Endothelial cell of umbilical vein (primary cell): ENCODE results near the gene ZNRF1. TPM values are rescaled to one million over a fixed set of nuclear protein-coding genes. Genes with fewer than 3 reads are reported as not detected.

ENCODE experiments used
- BruUV-seq: library from RNA; stranded (reverse); fragments of 400-500 nt; replicated peaks from 2 replicates; lab custom pipeline; 2021; lab: Mats Ljungman, UMichigan
- CTCF ChIA-PET: fragments of 300-600, 350-600 bp; sonication (Branson Sonifier 250); formaldehyde crosslinking; loops from one replicate; lab custom pipeline; 2021; ENCODE audit warnings: antibody characterized with exemption, inconsistent platforms; lab: Charles Lee
- POLR2A ChIA-PET: fragments of 300-600, 350-600 bp; sonication (Branson Sonifier 250); formaldehyde crosslinking; loops from one replicate; lab custom pipeline; 2021; ENCODE audit warnings: antibody characterized with exemption, inconsistent platforms; lab: Charles Lee
- DNase-seq: peaks from one replicate; pipeline ENCODE4 v3.0.0-alpha.2; 2011; ENCODE audit warnings: low read depth, low spot score
- FAIRE-seq: peaks from 2 replicates; lab custom pipeline; 2011; peaks lifted over from hg19 to GRCh38; lab: Jason Lieb, UNC
- H2AFZ ChIP-seq: 2 replicates; pipeline ENCODE4 v1.6.0; 2012; ENCODE audit warnings: low read depth, low read length, control low read depth, inconsistent platforms
- H3K27ac ChIP-seq: 2 replicates; pipeline ENCODE4 v1.5.1; 2011; ENCODE audit warnings: low read depth, mild to moderate bottlenecking, control low read depth, low read length, moderate library complexity; ENCODE audit not compliant: insufficient read depth
- H3K27me3 ChIP-seq, 2 experiments: 2 replicates each; pipeline versions ENCODE4 v1.6.0 to v1.6.1; 2011; ENCODE audit warnings: low read length in 2 of 2, mixed read lengths in 1 of 2; ENCODE audit not compliant: control insufficient read depth in 2 of 2, insufficient read depth in 2 of 2
- H3K36me3 ChIP-seq, 2 experiments: 2 replicates in 1 of 2; 3 replicates in 1 of 2; pipeline ENCODE4 v1.5.1; 2011; ENCODE audit warnings: low read length in 2 of 2, mild to moderate bottlenecking in 1 of 2, moderate library complexity in 1 of 2; ENCODE audit not compliant: control insufficient read depth in 2 of 2, insufficient read depth in 2 of 2; ENCODE audit errors: extremely low read depth in 1 of 2
- H3K4me1 ChIP-seq: 3 replicates; pipeline ENCODE4 v1.5.1; 2011; ENCODE audit warnings: mild to moderate bottlenecking, low read length; ENCODE audit not compliant: control insufficient read depth, insufficient read depth; ENCODE audit errors: extremely low read depth
- H3K4me2 ChIP-seq: 2 replicates; pipeline ENCODE4 v1.6.1; 2011; ENCODE audit warnings: low read length, control low read depth, mixed read lengths; ENCODE audit not compliant: insufficient read depth
- H3K4me3 ChIP-seq, 3 experiments: fragments of 200-600 bp in 1 of 3; sonication (generic), shearing (Covaris generic) in 1 of 3; replicated peaks in 1 of 3; 2 replicates each; pipeline ENCODE4 v1.5.1; 2011 to 2016; ENCODE audit warnings: control low read depth in 3 of 3, low read length in 3 of 3, mild to moderate bottlenecking in 2 of 3, inconsistent platforms in 1 of 3, low read depth in 1 of 3, moderate library complexity in 1 of 3; ENCODE audit not compliant: insufficient read depth in 1 of 3
- H3K79me2 ChIP-seq: 2 replicates; pipeline ENCODE4 v1.6.0; 2012; ENCODE audit warnings: low read length, inconsistent platforms; ENCODE audit not compliant: control insufficient read depth, insufficient read depth
- H3K9ac ChIP-seq: replicated peaks from 2 replicates; pipeline ENCODE3; 2011; ENCODE audit warnings: low read length, control low read depth; ENCODE audit not compliant: insufficient read depth; ENCODE audit errors: extremely low read depth
- H3K9me1 ChIP-seq: replicated peaks from 3 replicates; pipeline ENCODE4 v1.6.0; 2011; ENCODE audit warnings: mild to moderate bottlenecking, low read length; ENCODE audit not compliant: control insufficient read depth, insufficient read depth; ENCODE audit errors: extremely low read depth
- H3K9me3 ChIP-seq: replicated peaks from 2 replicates; pipeline ENCODE4 v1.5.1; 2012; ENCODE audit warnings: low read length, inconsistent platforms; ENCODE audit not compliant: control insufficient read depth, insufficient read depth
- H4K20me1 ChIP-seq: replicated peaks from 2 replicates; pipeline ENCODE3; 2011; ENCODE audit warnings: mild to moderate bottlenecking, low read length; ENCODE audit not compliant: control insufficient read depth, insufficient read depth; ENCODE audit errors: extremely low read depth
- CTCF ChIP-seq, 2 donors: IDR thresholded peaks; 1 replicate in 1 of 2; 2 replicates in 1 of 2; pipeline ENCODE4 v1.5.1; 2011; ENCODE audit warnings: low read length in 2 of 2, mild to moderate bottlenecking in 2 of 2, moderate library complexity in 2 of 2, control low read depth in 1 of 2, inconsistent platforms in 1 of 2, low read depth in 1 of 2; ENCODE audit not compliant: insufficient read depth in 1 of 2; ENCODE audit errors: extremely low read depth in 1 of 2
- EZH2 ChIP-seq: IDR thresholded peaks from 2 replicates; pipeline ENCODE4 v1.6.1; 2012; ENCODE audit warnings: borderline replicate concordance, low read depth, mild to moderate bottlenecking, moderate library complexity, low read length, inconsistent platforms; ENCODE audit not compliant: severe bottlenecking
- FOS ChIP-seq: IDR thresholded peaks from 2 replicates; pipeline ENCODE4 v1.6.1; 2011; ENCODE audit warnings: mild to moderate bottlenecking, low read length, moderate library complexity, borderline replicate concordance; ENCODE audit not compliant: insufficient read depth
- GATA2 ChIP-seq: IDR thresholded peaks from 2 replicates; pipeline ENCODE4 v1.7.0; 2011; ENCODE audit warnings: low read depth, mild to moderate bottlenecking, moderate library complexity, mixed read lengths, low read length; ENCODE audit not compliant: insufficient read length, insufficient read depth
- JUN ChIP-seq: IDR thresholded peaks from 2 replicates; pipeline ENCODE4 v1.6.1; 2011; ENCODE audit warnings: borderline replicate concordance, low read depth; ENCODE audit not compliant: insufficient read length, insufficient read depth
- MAX ChIP-seq: IDR thresholded peaks from 2 replicates; pipeline ENCODE4 v1.6.1; 2011; ENCODE audit not compliant: insufficient read depth, insufficient read length
- MYC ChIP-seq: IDR thresholded peaks from one replicate; pipeline ENCODE4 v1.6.1; 2011; ENCODE audit warnings: mild to moderate bottlenecking, low read depth, low read length
- POLR2A ChIP-seq: IDR thresholded peaks from 2 replicates; pipeline ENCODE4 v1.6.1; 2012; ENCODE audit warnings: low read depth, mild to moderate bottlenecking, control low read depth, low read length
- POLR2AphosphoS5 ChIP-seq: IDR thresholded peaks from 2 replicates; pipeline ENCODE4 v1.6.1; 2012; ENCODE audit warnings: low read depth, mild to moderate bottlenecking, control low read depth, low read length, moderate library complexity; ENCODE audit not compliant: insufficient read depth
- dilution Hi-C: fragments of 300-500 bp; cut with MboI; formaldehyde crosslinking; loops from one replicate; pipeline ENCODE4 v1.15.0; 2019; ENCODE audit warnings: low sequenced_read_pairs; ENCODE audit not compliant: extremely low pct_ligation_motif_present
- intact Hi-C: fragments of 100-400 bp; cut with micrococcal nuclease; formaldehyde crosslinking; loops from one replicate; pipeline ENCODE4 v1.10.0; 2022
- polyA plus RNA-seq, 4 experiments: library from polyadenylated mRNA; depleted of rRNA in 3 of 4; stranded (reverse) in 3 of 4; unstranded in 1 of 4; fragments of >200 nt; gene quantifications; 2 replicates each; pipeline versions ENCODE4 v1.2.1 to v1.2.3, GENCODE V29; 2011 to 2012; ENCODE audit warnings: missing spikeins in 1 of 4
- total RNA-seq: library from RNA; stranded (reverse); gene quantifications from 2 replicates; pipeline ENCODE4 v1.2.3, GENCODE V29; 2021

Gene ZNRF1
- total and polyA plus RNA-seq, 2 donors (not counting 3 experiments of a cell fraction or from before 2014, with no cell fraction given), result 23.7 to 34.9 TPM

GRCh38 chr16:75028544-75029135, 29.8 kb downstream of the ZNRF1 start:
- TF ChIP-seq FOS (no peak), POLR2AphosphoS5 (no peak), POLR2A (no peak), EZH2 (no peak), MAX (no peak), MYC (no peak), JUN (no peak), CTCF (IDR thresholded peaks at IDR 0.05; ENCODE audit: extremely low read depth in 1 of 2, insufficient read depth in 1 of 2, low read depth in 1 of 2, low read length in 2 of 2) (no peak), GATA2 (no peak)
- Histone ChIP-seq H4K20me1 (no peaks in the 10 kb centered on the region), H3K4me1 (peaks cover 33% of the 10 kb centered on the region), H3K4me2 (no peak overlapping the region), H3K27ac (no peak overlapping the region), H2AFZ (no peak overlapping the region), H3K4me3 (no peak overlapping the region), H3K79me2 (peaks cover 35% of the 10 kb centered on the region), H3K9me1 (no peaks in the 10 kb centered on the region), H3K9me3 (no peaks in the 10 kb centered on the region), H3K27me3 (no peaks in the 10 kb centered on the region), H3K9ac (no peak overlapping the region), H3K36me3 (no peaks in the 10 kb centered on the region)
- intact Hi-C loops (no loop called here), dilution Hi-C loops (no loop called here)
- BruUV-seq, result no TSS peak
- POLR2A ChIA-PET, result no interaction called here
- DNase-seq, result no peak
- no peak for FAIRE-seq
- CTCF ChIA-PET, result interaction anchor here (1.0 to 1.4 kb wide), 2 partner anchors 30 to 83 kb away, joined by 3 to 4 read pairs; partner anchors contain the start of gene ZNRF1
